ENCODE measurements around the gene ABCA12.
A peak's percentile ranks its signal among the peaks of the same experiment; 100 is the strongest.

ABCA12 gene

DNA sequence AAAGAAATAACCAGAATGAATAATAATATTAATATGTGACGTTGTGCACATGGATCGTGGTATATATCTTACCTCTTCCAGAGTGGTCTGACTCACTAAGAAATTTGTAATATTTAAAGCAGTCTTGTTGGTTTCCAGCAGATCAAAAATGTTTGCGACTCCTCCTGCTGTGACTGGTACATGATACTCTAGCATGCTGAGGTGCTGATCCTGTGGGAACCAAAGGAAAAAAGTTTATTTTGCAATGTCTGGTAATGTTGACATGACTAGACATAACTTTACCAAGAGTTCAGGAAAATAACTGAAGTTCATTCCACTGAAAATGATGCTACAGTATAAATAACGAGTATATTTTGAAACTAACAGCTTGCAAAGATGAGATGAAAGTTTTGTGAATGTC, 204.4 kb downstream of the ABCA12 start:
- no peak for DNase-seq (ENCODE audit: low spot score)

- no peak for DNase-seq (ENCODE audit: low spot score)
Measured at GRCh38 chr2:214904634-214905033, 233.8 kb downstream of the ABCA12 start.

DNA sequence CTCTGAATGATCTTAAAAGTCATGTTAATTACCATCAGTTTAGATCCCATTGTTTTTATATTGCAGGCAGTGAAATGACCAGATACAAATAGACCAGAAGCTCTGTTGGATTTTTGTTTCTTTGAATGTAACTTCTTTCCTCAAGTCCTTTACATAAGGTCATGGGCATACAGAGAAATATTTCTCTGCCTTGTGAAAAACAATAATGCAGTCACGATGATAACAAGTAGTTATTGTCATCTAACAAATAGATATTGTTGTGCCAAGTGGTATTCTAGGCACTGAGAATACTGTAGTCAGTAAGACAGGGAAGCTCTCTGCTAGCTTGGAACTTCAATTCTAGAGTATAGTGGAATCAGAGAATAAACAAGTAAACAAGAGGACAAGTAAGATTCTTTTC, 234.2 kb downstream of the ABCA12 start:
- peak; percentile 3 for DNase-seq (ENCODE audit: low spot score)

GRCh38 chr2:214902286-214902685, 236.1 kb downstream of the ABCA12 start:
- no peak for DNase-seq (ENCODE audit: low spot score)

DNA sequence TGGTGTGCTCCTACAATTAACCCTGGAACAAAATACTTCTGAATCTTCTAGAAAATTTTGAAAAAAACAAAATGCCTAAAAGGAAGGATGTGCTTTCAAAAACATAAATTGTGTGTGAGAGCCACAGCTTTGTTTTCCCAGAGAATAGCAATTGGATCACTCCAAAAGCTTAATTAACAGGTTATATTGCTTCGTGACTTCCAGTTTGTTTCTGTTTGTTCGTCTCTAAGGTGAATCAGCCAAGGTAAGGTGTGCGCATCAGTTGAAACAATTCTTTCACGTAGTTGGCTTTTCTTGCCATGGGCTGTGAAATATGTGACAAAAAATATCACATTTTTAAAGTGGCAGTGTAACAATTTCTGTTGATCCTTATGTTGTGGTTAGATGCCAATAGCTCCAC, 238.7 kb downstream of the ABCA12 start:
- no peak for DNase-seq (ENCODE audit: low spot score)

- no peak for DNase-seq (ENCODE audit: low spot score)
Measured at GRCh38 chr2:214896274-214896673, 242.2 kb downstream of the ABCA12 start.

GRCh38 chr2:214895469-214895868, 243.0 kb downstream of the ABCA12 start:
- DNase-seq (ENCODE audit: low spot score): no peak

GRCh38 chr2:214889301-214889700, 249.1 kb downstream of the ABCA12 start:
- no peak for DNase-seq (ENCODE audit: low spot score)

DNA sequence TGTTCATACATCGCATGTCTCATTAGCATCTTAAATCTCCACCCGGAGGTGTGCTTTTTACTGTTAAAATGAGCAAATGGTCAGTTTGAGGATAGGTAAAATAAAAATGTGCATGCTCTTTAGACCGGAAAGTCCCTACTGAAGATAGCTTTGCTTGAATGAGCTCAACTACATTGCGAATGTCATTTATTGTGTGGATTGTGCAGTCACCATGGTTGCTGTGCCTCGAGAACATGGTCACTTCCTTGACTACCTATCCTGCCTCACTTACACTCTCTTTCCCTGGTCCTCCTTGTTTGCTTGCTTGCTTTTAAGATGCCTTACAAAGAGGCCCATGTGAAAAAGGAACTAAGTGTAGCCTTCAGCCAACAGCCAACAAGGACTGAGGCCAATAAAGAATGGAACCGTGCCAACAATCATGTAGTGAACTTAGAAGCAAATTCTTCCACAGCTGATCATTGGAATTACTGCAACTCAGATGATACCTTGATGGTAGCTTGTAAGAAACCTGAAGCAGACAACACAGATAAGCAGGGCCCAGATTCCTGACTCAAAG, 256.7 kb downstream of the ABCA12 start:
- DNase-seq (ENCODE audit: low spot score): peak; percentile 18

Data from globus pallidus (tissue), 1 donor.